DMS 273 treated with DMSO at 0.1 percent for 48 hours (cell line): ENCODE measurements around the gene SLC5A9.
A peak's percentile ranks its signal among the peaks of the same experiment; 100 is the strongest.
"Not testable (repeated sequence)": the region's sequence is repeated elsewhere in the genome, so short reads cannot be mapped to it uniquely, and the experiment has no call there.

Experiments used
- DNase-seq: peaks from one replicate; lab custom pipeline; 2025; lab: John Stamatoyannopoulos, UW

Gene SLC5A9

DNA sequence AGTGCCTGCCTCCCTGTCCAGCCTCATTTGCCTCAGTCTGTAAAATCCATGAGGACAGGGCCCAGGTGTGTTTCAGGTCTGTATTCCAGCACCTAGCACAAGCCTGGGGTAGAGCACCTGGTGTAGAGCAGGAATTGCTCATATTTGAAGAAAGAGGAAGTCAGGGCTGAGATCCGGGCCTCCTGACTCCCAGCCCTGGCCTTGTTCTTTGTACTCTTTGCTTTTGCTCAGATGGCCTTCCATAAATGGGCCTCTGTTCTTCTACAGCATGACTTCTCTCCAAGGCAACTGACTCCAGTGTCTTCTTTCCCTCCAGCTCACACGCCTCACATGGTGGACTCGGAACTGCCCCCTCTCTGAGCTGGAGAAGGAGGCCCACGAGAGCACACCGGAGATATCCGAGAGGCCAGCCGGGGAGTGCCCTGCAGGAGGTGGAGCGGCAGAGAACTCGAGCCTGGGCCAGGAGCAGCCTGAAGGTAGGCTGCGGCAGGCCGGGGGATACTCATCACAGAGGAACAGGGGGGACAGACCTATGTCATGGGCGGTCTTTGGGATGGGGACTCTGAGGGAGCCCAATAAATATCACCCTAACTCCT lies 19.7 kb downstream of the SLC5A9 start:
- no peak for DNase-seq

DNA sequence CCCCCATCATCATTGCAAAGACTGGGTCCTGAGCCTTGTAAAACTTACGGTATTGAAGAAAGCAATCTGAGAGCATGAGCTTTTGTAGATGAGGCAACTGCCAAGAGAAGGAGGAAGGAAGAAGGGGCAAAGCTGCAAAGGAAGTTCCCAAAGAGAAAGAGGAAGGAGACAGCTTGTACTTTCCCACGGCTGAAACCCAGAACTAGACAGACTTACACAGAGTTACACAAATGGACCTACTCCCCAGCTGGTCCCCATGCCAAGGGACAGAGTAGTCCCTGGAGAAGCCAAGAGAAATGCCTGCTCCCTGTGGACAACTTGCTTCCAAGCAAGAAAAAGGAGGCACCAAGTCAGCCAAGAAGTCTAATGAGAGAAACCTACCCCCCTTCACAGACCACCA lies 22.6 kb downstream of the SLC5A9 start:
- DNase-seq, result no peak

DNA sequence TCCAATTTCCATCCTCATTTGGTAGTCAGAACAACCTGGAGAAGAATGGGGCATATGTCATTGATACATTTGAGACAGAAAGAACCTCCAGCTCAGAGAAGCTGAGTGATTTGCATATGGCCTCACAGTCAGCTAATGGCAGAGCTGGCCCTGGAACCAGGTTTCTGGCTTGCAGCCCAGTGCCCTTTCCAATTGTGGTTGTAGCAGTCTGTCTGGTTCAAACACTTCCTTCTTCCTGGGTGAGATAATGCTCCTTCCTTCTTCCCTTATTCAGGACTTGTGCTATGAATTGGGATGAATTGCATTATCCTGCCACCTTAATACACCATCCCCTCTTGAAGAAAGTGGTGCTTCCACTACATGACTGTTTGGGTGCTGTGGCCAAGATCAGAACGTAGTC lies 24.2 kb downstream of the SLC5A9 start:
- DNase-seq, result peak; percentile 3

- DNase-seq, result no peak
Measured at GRCh38 chr1:48248356-48248755, 25.8 kb downstream of the SLC5A9 start.

- no peak for DNase-seq
Measured at GRCh38 chr1:48249868-48250267, 27.4 kb downstream of the SLC5A9 start.

DNA sequence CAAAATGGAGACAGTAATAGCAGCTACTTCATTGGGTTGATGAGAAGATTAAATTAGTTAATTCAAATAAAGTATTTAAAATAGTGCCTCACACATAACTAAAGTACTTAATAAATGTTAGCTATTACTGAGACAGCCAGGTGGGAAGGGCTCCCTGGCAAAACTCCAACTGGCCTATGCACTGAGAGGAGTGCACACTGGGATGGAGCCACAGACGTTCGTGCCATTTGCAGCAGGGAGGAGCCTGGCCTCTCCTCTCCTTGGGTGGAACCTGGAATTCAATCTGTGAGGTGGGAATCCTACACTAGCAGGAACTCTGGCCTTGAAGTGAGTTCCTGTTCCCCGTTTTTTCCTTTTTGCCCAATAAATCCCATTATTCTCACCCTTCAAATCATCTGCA lies 28.1 kb downstream of the SLC5A9 start:
- no peak for DNase-seq

GRCh38 chr1:48251323-48251722 lies 28.8 kb downstream of the SLC5A9 start:
- no peak for DNase-seq

- DNase-seq, result no peak
Measured at GRCh38 chr1:48251821-48252220, 29.3 kb downstream of the SLC5A9 start.

DNA sequence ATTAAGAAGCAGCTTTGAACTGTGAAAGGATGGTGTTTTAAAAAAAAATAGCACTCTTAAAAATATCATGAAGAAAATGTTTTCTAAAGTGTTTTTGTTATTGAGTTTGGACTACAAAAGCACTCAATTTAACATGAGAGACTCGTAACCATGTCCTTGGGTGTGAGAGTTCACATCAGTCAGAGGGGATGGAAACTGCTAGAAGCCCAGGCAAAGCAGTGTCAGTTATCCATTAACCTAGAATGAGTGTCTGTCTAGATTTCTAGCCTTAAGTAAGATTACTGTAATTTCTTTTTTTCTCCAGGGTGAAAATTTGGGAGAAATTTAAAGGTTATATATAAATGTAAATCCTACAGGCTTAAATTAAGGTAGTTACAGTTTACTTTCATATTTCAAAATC lies 31.7 kb downstream of the SLC5A9 start:
- no peak for DNase-seq

DNA sequence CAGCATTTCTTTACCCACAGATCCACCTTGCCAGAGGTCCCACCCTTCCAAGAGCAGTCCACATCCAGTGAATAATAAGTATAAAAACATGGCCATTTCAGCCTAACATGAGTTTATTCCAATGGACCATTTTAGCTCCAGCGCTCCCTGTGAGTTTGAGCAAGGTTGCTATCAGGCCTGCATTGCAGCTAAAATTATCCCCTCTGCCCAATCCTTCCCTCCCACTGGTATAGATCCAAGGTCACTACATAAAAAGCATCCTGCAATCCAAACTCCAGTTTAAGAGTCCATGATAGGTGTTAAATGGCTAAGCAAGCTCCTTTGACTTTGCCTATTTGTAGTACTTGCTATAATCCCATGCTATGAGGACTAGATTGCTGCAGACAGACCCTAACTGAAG lies 35.6 kb downstream of the SLC5A9 start:
- DNase-seq, result no peak

- DNase-seq, result no peak
Measured at GRCh38 chr1:48261881-48262400, 39.4 kb downstream of the SLC5A9 start.

GRCh38 chr1:48263041-48263440 lies 40.5 kb downstream of the SLC5A9 start:
- no peak for DNase-seq

GRCh38 chr1:48266576-48266975 lies 44.1 kb downstream of the SLC5A9 start:
- DNase-seq, result no peak

DNA sequence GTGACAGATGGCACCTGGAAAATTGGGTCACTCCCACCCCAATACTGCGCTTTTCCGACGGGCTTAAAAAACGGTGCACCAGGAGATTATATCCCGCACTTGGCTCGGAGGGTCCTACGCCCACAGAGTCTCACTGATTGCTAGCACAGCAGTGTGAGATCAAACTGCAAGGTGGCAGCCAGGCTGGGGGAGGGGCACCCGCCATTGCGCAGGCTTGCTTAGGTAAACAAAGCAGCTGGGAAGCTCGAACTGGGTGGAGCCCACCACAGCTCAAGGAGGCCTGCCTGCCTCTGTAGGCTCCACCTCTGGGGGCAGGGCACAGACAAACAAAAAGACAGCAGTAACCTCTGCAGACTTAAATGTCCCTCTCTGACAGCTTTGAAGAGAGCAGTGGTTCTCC lies 54.9 kb downstream of the SLC5A9 start:
- not testable (repeated sequence) for DNase-seq

- not testable (repeated sequence) for DNase-seq
Measured at GRCh38 chr1:48282329-48282728, 59.8 kb downstream of the SLC5A9 start.

- not testable (repeated sequence) for DNase-seq
Measured at GRCh38 chr1:48284696-48285420, 62.3 kb downstream of the SLC5A9 start.

DNA sequence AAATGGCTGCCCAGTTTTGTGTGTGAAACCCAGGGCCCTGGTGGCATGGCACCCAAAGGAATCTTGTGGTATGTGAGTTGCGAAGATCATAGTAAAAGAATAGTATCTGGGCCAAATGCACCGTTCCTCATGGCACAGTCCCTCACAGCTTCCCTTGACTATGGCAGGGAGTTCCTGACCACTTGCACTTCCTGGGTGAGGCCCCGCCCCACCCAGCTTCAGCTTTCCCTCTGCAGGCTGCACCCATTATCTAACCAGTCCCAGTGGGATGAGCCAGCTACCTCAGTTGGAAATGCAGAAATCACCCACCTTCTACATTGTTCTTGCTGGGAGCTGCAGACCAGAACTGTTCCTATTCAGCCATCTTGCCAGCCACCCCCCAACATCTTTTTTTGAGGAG lies 63.0 kb downstream of the SLC5A9 start:
- no peak for DNase-seq

DNA sequence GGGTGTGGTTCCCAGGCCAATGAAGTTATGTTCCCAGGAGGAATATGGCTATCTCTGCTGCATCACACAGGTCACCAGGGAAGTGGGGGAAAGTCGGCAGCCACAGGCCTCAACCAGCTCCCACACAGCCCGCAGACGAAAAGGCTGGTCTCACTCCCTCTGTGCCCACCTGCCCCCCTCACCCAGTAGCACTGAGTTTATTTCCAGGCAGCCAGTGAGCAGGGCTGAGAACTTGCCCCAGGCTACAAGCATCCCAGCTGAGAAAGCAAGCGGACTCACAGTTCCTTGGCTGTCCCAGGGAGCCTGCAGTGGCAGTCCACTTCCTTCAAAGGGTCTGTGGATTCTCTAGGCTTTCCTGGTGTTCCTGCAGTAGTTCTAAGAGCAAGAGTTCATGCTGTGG lies 68.9 kb downstream of the SLC5A9 start:
- DNase-seq, result no peak

DNA sequence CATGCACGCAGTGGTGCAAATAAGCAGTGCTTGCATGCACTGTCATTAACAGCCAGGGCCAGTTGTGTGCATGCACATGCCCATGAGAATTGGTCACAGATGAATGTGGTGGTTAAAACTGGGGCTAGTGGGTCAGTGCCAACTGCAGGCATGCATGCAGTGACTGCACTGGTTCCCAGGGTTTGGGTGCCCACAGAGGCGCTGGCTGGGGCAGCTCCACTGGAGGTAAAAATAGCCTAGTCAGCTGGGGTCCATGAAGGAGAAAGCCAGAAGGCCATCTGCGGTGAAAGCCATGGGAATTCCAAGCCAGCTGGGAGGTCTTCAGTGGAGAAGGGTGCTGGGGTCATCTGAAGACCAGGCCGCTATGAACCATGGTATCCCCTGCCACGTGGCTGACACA lies 70.2 kb downstream of the SLC5A9 start:
- DNase-seq, result no peak

DNA sequence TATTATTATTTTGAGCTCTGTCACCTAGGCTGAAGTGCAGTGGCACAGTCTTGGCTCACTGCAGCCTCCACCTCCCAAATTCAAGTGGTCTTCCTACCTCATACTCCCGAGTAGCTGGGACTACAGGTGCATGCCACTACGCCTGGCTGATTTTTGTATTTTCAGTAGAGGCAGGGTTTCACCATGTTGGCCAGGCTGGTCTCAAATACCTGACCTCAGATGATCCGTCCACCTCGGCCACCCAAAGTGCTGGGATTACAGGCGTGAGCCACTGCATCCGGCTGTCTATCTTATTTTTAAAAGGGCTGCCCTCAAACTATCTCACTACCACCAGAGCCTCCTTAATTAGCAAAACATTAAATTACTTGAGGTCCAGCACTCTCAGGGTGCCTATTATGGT lies 71.6 kb downstream of the SLC5A9 start:
- DNase-seq, result not testable (repeated sequence)

DNA sequence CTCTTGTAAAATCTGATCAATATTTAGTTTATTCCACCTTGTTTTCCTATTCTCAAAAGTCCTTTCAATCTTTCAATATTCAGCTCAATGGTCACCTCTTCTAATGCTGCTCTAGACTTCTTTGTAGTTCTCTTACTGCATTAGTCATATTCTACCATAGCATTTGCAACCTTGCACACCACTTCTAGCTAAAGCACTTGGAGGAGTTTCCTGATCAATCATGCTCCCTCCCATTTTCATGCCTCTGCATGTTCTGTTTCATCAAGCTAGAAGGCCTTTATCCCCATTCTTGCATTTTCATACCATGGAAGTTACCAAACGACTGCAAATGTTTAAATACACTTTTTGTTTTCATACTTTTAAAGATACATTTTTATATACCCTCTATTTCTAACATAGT lies 72.1 kb downstream of the SLC5A9 start:
- DNase-seq, result no peak
